ENCODE data around the gene IGF1R. TPM values are rescaled to one million over a fixed set of nuclear protein-coding genes. Genes with fewer than 3 reads are reported as not detected.

Gene IGF1R
- total and polyA plus RNA-seq, 2 donors (not counting 3 experiments of a cell fraction or from before 2014, with no cell fraction given) = 16.1 to 59.1 TPM

GRCh38 chr15:98706387-98706786 lies 58.0 kb downstream of the IGF1R start:
- no peaks in the 10 kb centered on the region for H3K4me1 ChIP-seq (ENCODE audit: control insufficient read depth, extremely low read depth, insufficient read depth, low read length)
- BruUV-seq (replicated peaks) = no TSS peak
- H3K36me3 ChIP-seq (ENCODE audit: control insufficient read depth in 2 of 2, extremely low read depth in 1 of 2, insufficient read depth in 2 of 2, low read length in 2 of 2) = peaks cover 0 to 8% of the 10 kb centered on the region in 2 experiments
- DNase-seq (ENCODE audit: low read depth, low spot score) = no peak
- no peaks in the 10 kb centered on the region for H3K9me3 ChIP-seq (replicated peaks; ENCODE audit: control insufficient read depth, insufficient read depth, low read length)
- intact Hi-C loops (cut with micrococcal nuclease) = no loop called here
- TF ChIP-seq POLR2A (IDR thresholded peaks at IDR 0.05; ENCODE audit: low read depth, low read length) (no peak), CTCF (IDR thresholded peaks at IDR 0.05; ENCODE audit: extremely low read depth in 1 of 2, insufficient read depth in 1 of 2, low read depth in 1 of 2, low read length in 2 of 2) (no peak), JUN (IDR thresholded peaks at IDR 0.05; ENCODE audit: borderline replicate concordance, insufficient read depth, insufficient read length, low read depth) (no peak), MYC (IDR thresholded peaks at IDR 0.05; ENCODE audit: low read depth, low read length) (no peak), EZH2 (IDR thresholded peaks at IDR 0.05; ENCODE audit: borderline replicate concordance, low read depth, low read length, severe bottlenecking) (no peak), POLR2AphosphoS5 (IDR thresholded peaks at IDR 0.05; ENCODE audit: insufficient read depth, low read depth, low read length) (no peak), MAX (IDR thresholded peaks at IDR 0.05; ENCODE audit: insufficient read depth, insufficient read length) (no peak), GATA2 (IDR thresholded peaks at IDR 0.05; ENCODE audit: insufficient read depth, insufficient read length, low read depth, low read length) (no peak), FOS (IDR thresholded peaks at IDR 0.05; ENCODE audit: borderline replicate concordance, insufficient read depth, low read length) (no peak)
- H3K9ac ChIP-seq (replicated peaks; ENCODE audit: extremely low read depth, insufficient read depth, low read length) = no peak overlapping the region
- no peak overlapping the region for H3K27ac ChIP-seq (ENCODE audit: insufficient read depth, low read depth, low read length)
- no peaks in the 10 kb centered on the region for H4K20me1 ChIP-seq (replicated peaks; ENCODE audit: control insufficient read depth, extremely low read depth, insufficient read depth, low read length)
- no peaks in the 10 kb centered on the region for H3K27me3 ChIP-seq (ENCODE audit: control insufficient read depth in 2 of 2, insufficient read depth in 2 of 2, low read length in 2 of 2)
- no peak overlapping the region for H3K4me2 ChIP-seq (ENCODE audit: insufficient read depth, low read length)
- H3K9me1 ChIP-seq (replicated peaks; ENCODE audit: control insufficient read depth, extremely low read depth, insufficient read depth, low read length) = no peaks in the 10 kb centered on the region
- CTCF ChIA-PET = no interaction called here
- H3K4me3 ChIP-seq (replicated peaks in 1 of 3; ENCODE audit: insufficient read depth in 1 of 3, low read depth in 1 of 3, low read length in 3 of 3) = no peak overlapping the region
- FAIRE-seq = no peak
- peaks cover 43% of the 10 kb centered on the region for H3K79me2 ChIP-seq (ENCODE audit: control insufficient read depth, insufficient read depth, low read length)
- dilution Hi-C loops (cut with MboI; ENCODE audit: extremely low pct_ligation_motif_present, low sequenced_read_pairs) = no loop called here
- POLR2A ChIA-PET = no interaction called here
- H2AFZ ChIP-seq (ENCODE audit: low read depth, low read length) = no peak overlapping the region
